GM12878 (cell line): ENCODE results near the gene PLD3.

ENCODE experiments used
- CREB1 ChIP-seq: IDR thresholded peaks from 2 replicates; pipeline ENCODE4 v1.6.1; 2012; ENCODE audit warnings: low read depth, mild to moderate bottlenecking, inconsistent platforms
- EZH2 ChIP-seq: IDR thresholded peaks from 2 replicates; pipeline ENCODE4 v1.6.1; 2012; ENCODE audit warnings: low read depth, mild to moderate bottlenecking, control low read depth, inconsistent platforms, low read length, borderline replicate concordance; ENCODE audit not compliant: control insufficient read depth
- JUNB ChIP-seq: IDR thresholded peaks from 2 replicates; pipeline ENCODE4 v1.6.1; 2016; ENCODE audit warnings: antibody characterized with exemption, mild to moderate bottlenecking
- NBN ChIP-seq: fragments of 450-650 bp; IDR thresholded peaks from 2 replicates; pipeline ENCODE4 v1.6.1; 2016
- TCF12 ChIP-seq: IDR thresholded peaks from 2 replicates; pipeline ENCODE4 v1.6.1; 2011; ENCODE audit warnings: low read depth, mild to moderate bottlenecking, low read length
- TF ChIP-seq, protein P1 (sequence below), 3 experiments: IDR thresholded peaks in 2 of 3; conservative IDR thresholded peaks in 1 of 3; 2 replicates each; pipeline ENCODE4 v1.5.1; 2011; ENCODE audit warnings: low read depth in 3 of 3, low read length in 3 of 3, mild to moderate bottlenecking in 3 of 3, control low read depth in 2 of 3, moderate library complexity in 2 of 3, inconsistent platforms in 1 of 3, mixed read lengths in 1 of 3; ENCODE audit not compliant: control insufficient read depth in 2 of 3, insufficient read depth in 1 of 3; ENCODE audit errors: extremely low read depth in 1 of 3
- TF ChIP-seq, protein P2 (sequence below): IDR thresholded peaks from 2 replicates; pipeline ENCODE4 v1.6.1; 2012; ENCODE audit warnings: low read depth, low read length, improper control_type of control experiment

DNA sequence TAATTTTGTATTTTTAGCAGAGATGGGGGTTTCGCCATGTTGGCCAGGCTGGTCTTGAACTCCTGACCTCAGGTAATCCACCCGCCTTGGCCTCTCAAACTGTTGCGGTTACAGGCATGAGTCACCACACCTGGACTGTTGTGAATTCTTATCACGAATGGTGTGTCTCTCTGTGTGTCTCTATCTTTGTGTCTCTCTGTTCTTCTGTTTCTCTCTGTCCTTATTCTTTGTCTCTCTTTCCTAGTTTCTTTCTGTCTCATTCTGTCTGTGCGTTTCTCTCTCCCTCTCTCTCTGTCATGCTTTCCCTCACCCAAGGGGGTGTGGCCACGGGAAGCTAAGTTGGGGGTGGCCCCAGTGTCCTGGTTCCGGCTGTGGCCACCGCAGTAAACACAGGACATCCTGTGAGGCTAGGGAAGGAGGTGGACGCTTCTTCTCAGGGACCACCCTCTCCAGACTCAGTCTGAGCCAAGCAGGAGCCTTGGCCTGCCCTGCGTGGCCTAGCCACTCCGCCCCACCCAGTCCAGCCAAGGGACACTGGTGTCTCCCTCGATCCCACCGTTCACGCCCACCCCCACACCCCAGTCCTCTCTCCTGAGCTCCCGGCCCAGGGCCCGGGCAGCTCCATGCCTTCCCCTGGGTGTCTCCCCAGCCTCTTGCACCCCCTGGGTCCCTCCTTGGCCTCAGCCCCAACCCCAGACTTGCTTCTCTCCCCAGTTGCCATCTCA is 68.6 kb downstream of the PLD3 start:
- TF ChIP-seq, protein P1, sequence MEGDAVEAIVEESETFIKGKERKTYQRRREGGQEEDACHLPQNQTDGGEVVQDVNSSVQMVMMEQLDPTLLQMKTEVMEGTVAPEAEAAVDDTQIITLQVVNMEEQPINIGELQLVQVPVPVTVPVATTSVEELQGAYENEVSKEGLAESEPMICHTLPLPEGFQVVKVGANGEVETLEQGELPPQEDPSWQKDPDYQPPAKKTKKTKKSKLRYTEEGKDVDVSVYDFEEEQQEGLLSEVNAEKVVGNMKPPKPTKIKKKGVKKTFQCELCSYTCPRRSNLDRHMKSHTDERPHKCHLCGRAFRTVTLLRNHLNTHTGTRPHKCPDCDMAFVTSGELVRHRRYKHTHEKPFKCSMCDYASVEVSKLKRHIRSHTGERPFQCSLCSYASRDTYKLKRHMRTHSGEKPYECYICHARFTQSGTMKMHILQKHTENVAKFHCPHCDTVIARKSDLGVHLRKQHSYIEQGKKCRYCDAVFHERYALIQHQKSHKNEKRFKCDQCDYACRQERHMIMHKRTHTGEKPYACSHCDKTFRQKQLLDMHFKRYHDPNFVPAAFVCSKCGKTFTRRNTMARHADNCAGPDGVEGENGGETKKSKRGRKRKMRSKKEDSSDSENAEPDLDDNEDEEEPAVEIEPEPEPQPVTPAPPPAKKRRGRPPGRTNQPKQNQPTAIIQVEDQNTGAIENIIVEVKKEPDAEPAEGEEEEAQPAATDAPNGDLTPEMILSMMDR (IDR thresholded peaks at IDR 0.05 in 2 of 3, conservative IDR thresholded peaks at IDR 0.05 in 1 of 3; ENCODE audit: control insufficient read depth in 2 of 3, extremely low read depth in 1 of 3, insufficient read depth in 1 of 3, low read depth in 3 of 3, low read length in 3 of 3): no peak
- peak; percentile 91 for TF ChIP-seq NBN
- TF ChIP-seq EZH2: no peak
- peak; percentile 93 for TF ChIP-seq TCF12
- peak; percentile 74; the same call in 1 of the 2 replicates for TF ChIP-seq JUNB
- TF ChIP-seq CREB1: no peak
- TF ChIP-seq, protein P2, sequence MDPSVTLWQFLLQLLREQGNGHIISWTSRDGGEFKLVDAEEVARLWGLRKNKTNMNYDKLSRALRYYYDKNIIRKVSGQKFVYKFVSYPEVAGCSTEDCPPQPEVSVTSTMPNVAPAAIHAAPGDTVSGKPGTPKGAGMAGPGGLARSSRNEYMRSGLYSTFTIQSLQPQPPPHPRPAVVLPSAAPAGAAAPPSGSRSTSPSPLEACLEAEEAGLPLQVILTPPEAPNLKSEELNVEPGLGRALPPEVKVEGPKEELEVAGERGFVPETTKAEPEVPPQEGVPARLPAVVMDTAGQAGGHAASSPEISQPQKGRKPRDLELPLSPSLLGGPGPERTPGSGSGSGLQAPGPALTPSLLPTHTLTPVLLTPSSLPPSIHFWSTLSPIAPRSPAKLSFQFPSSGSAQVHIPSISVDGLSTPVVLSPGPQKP: no peak
